HEK293 (cell line): Measurements from ENCODE around the gene NRSN2.

Experiments
- EGR2 ChIP-seq: fragments of 450-650 bp; formaldehyde crosslinking; IDR thresholded peaks from 2 replicates; pipeline ENCODE4 v1.5.1; 2016; ENCODE audit warnings: low read depth, missing biosample characterization, missing genetic modification characterization
- GLI2 ChIP-seq: fragments of 450-650 bp; formaldehyde crosslinking; IDR thresholded peaks from 2 replicates; pipeline ENCODE4; 2017; ENCODE audit warnings: missing biosample characterization, missing genetic modification characterization, low read depth, borderline replicate concordance
- HOXA7 ChIP-seq: sonication (generic); formaldehyde crosslinking; IDR thresholded peaks from 2 replicates; pipeline ENCODE4 v1.8.1; 2022; ENCODE audit warnings: missing genetic modification reagents, borderline replicate concordance
- HOXC10 ChIP-seq: sonication (generic); formaldehyde crosslinking; IDR thresholded peaks from 2 replicates; pipeline ENCODE4 v1.8.1; 2023; ENCODE audit warnings: mild to moderate bottlenecking, missing genetic modification reagents
- RBAK ChIP-seq: fragments of 450-650 bp; formaldehyde crosslinking; IDR thresholded peaks from 2 replicates; pipeline ENCODE4 v1.5.1; 2016; ENCODE audit warnings: missing biosample characterization, missing genetic modification characterization
- SP2 ChIP-seq: fragments of 450-650 bp; formaldehyde crosslinking; IDR thresholded peaks from 2 replicates; pipeline ENCODE4 v1.5.1; 2016; ENCODE audit warnings: missing biosample characterization, missing genetic modification characterization
- ZBTB17 ChIP-seq: fragments of 450-650 bp; formaldehyde crosslinking; IDR thresholded peaks from 2 replicates; pipeline ENCODE4 v1.5.1; 2016; ENCODE audit warnings: missing biosample characterization, missing genetic modification characterization
- ZBTB8A ChIP-seq: fragments of 450-650 bp; formaldehyde crosslinking; IDR thresholded peaks from 2 replicates; pipeline ENCODE4 v1.5.1; 2016; ENCODE audit warnings: missing biosample characterization, missing genetic modification characterization
- ZFHX2 ChIP-seq: fragments of 450-650 bp; formaldehyde crosslinking; conservative IDR thresholded peaks from 2 replicates; pipeline ENCODE4 v1.5.1; 2016; ENCODE audit warnings: missing biosample characterization, missing genetic modification characterization
- ZNF121 ChIP-seq: fragments of 450-650 bp; formaldehyde crosslinking; IDR thresholded peaks from 2 replicates; pipeline ENCODE4 v1.5.1; 2016; ENCODE audit warnings: missing biosample characterization, missing genetic modification characterization
- ZNF24 ChIP-seq: fragments of 450-650 bp; formaldehyde crosslinking; IDR thresholded peaks from 2 replicates; pipeline ENCODE4 v1.5.1; 2016; ENCODE audit warnings: missing biosample characterization, missing genetic modification characterization
- ZNF416 ChIP-seq: fragments of 450-650 bp; formaldehyde crosslinking; IDR thresholded peaks from 2 replicates; pipeline ENCODE4 v1.5.1; 2016; ENCODE audit warnings: missing biosample characterization, missing genetic modification characterization
- ZNF510 ChIP-seq: fragments of 450-650 bp; formaldehyde crosslinking; IDR thresholded peaks from 2 replicates; pipeline ENCODE4 v1.5.1; 2018; ENCODE audit warnings: mild to moderate bottlenecking, missing genetic modification characterization, missing biosample characterization; ENCODE audit not compliant: insufficient replicate concordance
- ZNF560 ChIP-seq: fragments of 450-650 bp; formaldehyde crosslinking; IDR thresholded peaks from 2 replicates; pipeline ENCODE4 v1.5.1; 2017; ENCODE audit warnings: missing biosample characterization, missing genetic modification characterization, borderline replicate concordance
- ZNF600 ChIP-seq: fragments of 450-650 bp; formaldehyde crosslinking; IDR thresholded peaks from 2 replicates; pipeline ENCODE4 v1.5.1; 2016; ENCODE audit warnings: missing biosample characterization, missing genetic modification characterization
- ZNF629 ChIP-seq: fragments of 450-650 bp; formaldehyde crosslinking; IDR thresholded peaks from 2 replicates; pipeline ENCODE4 v1.5.1; 2017; ENCODE audit warnings: missing biosample characterization, missing genetic modification characterization
- ZNF785 ChIP-seq: fragments of 450-650 bp; formaldehyde crosslinking; IDR thresholded peaks from 2 replicates; pipeline ENCODE4 v1.5.1; 2016; ENCODE audit warnings: missing biosample characterization, missing genetic modification characterization
- TF ChIP-seq, protein P1 (sequence below): fragments of 450-650 bp; formaldehyde crosslinking; IDR thresholded peaks from 2 replicates; pipeline ENCODE4 v1.5.1; 2016; ENCODE audit warnings: missing biosample characterization, missing genetic modification characterization
- TF ChIP-seq, protein P2 (sequence below): fragments of 450-650 bp; formaldehyde crosslinking; IDR thresholded peaks from 2 replicates; pipeline ENCODE4 v1.5.1; 2016; ENCODE audit warnings: missing biosample characterization, missing genetic modification characterization
- TF ChIP-seq, protein P3 (sequence below): fragments of 450-650 bp; formaldehyde crosslinking; IDR thresholded peaks from 2 replicates; pipeline ENCODE4 v1.5.1; 2016; ENCODE audit warnings: missing biosample characterization, missing genetic modification characterization
- TF ChIP-seq, protein P4 (sequence below): fragments of 450-650 bp; formaldehyde crosslinking; IDR thresholded peaks from 2 replicates; pipeline ENCODE4 v1.5.1; 2017; ENCODE audit warnings: missing biosample characterization, mild to moderate bottlenecking, missing genetic modification characterization, moderate library complexity
- TF ChIP-seq, protein P5 (sequence below): fragments of 450-650 bp; formaldehyde crosslinking; IDR thresholded peaks from 2 replicates; pipeline ENCODE4 v1.5.1; 2016; ENCODE audit warnings: missing biosample characterization, missing genetic modification characterization
- TF ChIP-seq, protein P6 (sequence below): fragments of 450-650 bp; formaldehyde crosslinking; IDR thresholded peaks from 2 replicates; pipeline ENCODE4 v1.5.1; 2016; ENCODE audit warnings: missing biosample characterization, missing genetic modification characterization
- TF ChIP-seq, protein P7 (sequence below): fragments of 450-650 bp; formaldehyde crosslinking; IDR thresholded peaks from 2 replicates; pipeline ENCODE4 v1.5.1; 2016; ENCODE audit warnings: missing biosample characterization, missing genetic modification characterization

NRSN2 gene

DNA sequence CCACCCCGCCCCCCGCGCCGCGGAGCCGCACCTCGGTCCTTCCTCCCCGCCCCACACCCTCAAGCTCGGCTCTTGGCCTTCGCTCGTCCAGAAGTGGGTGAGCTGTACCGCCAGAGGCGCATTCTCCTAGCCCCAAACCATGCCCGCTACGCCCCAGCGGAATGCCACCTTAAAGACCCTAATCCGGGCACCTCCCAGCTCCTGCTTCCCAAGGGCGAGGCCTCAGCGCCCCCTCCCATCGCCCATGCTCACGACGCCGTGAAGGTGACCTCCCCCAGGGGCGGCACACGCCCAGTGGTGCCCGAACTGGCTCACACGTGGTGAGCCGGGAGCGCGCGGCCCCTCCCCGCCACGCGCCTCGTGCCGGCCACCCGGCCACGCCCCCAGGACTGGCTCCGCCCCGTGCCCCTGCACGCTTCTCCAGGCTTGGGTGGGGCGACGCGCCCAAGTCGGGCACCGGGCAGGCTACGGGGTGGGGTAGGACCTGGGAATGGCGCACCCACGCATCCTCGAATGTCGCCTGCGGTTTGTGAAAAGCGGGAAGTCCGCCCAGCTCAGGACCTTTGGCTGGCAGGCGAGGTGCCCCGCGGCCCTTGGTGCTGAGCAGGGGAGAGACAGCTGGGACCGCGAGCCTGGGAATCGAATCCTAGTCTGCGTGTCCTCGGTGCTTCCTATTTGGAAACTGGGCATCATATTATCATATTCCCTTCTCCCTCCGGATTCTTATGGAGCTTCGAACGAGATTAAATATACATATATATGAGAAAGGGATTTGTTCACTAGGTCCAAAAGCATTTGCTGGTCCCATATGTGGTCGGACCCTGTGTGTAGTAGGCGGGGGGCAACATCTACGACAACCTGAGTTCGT, 22.5 kb upstream of the NRSN2 start (continued):
- TF ChIP-seq, protein P1, sequence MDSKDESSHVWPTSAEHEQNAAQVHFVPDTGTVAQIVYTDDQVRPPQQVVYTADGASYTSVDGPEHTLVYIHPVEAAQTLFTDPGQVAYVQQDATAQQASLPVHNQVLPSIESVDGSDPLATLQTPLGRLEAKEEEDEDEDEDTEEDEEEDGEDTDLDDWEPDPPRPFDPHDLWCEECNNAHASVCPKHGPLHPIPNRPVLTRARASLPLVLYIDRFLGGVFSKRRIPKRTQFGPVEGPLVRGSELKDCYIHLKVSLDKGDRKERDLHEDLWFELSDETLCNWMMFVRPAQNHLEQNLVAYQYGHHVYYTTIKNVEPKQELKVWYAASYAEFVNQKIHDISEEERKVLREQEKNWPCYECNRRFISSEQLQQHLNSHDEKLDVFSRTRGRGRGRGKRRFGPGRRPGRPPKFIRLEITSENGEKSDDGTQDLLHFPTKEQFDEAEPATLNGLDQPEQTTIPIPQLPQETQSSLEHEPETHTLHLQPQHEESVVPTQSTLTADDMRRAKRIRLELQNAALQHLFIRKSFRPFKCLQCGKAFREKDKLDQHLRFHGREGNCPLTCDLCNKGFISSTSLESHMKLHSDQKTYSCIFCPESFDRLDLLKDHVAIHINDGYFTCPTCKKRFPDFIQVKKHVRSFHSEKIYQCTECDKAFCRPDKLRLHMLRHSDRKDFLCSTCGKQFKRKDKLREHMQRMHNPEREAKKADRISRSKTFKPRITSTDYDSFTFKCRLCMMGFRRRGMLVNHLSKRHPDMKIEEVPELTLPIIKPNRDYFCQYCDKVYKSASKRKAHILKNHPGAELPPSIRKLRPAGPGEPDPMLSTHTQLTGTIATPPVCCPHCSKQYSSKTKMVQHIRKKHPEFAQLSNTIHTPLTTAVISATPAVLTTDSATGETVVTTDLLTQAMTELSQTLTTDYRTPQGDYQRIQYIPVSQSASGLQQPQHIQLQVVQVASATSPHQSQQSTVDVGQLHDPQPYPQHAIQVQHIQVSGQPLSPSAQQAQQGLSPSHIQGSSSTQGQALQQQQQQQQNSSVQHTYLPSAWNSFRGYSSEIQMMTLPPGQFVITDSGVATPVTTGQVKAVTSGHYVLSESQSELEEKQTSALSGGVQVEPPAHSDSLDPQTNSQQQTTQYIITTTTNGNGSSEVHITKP (tag by site-specific recombination) = peak; percentile 98
- TF ChIP-seq, protein P2, sequence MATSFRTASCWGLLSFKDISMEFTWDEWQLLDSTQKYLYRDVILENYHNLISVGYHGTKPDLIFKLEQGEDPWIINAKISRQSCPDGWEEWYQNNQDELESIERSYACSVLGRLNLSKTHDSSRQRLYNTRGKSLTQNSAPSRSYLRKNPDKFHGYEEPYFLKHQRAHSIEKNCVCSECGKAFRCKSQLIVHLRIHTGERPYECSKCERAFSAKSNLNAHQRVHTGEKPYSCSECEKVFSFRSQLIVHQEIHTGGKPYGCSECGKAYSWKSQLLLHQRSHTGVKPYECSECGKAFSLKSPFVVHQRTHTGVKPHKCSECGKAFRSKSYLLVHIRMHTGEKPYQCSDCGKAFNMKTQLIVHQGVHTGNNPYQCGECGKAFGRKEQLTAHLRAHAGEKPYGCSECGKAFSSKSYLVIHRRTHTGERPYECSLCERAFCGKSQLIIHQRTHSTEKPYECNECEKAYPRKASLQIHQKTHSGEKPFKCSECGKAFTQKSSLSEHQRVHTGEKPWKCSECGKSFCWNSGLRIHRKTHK (tag by site-specific recombination) = no peak
- TF ChIP-seq ZNF121 = no peak
- TF ChIP-seq ZNF416 (tag by site-specific recombination) = no peak
- TF ChIP-seq ZNF560 (tag by site-specific recombination) = no peak
- TF ChIP-seq, protein P3, sequence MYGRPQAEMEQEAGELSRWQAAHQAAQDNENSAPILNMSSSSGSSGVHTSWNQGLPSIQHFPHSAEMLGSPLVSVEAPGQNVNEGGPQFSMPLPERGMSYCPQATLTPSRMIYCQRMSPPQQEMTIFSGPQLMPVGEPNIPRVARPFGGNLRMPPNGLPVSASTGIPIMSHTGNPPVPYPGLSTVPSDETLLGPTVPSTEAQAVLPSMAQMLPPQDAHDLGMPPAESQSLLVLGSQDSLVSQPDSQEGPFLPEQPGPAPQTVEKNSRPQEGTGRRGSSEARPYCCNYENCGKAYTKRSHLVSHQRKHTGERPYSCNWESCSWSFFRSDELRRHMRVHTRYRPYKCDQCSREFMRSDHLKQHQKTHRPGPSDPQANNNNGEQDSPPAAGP = peak; percentile 98
- TF ChIP-seq, protein P4, sequence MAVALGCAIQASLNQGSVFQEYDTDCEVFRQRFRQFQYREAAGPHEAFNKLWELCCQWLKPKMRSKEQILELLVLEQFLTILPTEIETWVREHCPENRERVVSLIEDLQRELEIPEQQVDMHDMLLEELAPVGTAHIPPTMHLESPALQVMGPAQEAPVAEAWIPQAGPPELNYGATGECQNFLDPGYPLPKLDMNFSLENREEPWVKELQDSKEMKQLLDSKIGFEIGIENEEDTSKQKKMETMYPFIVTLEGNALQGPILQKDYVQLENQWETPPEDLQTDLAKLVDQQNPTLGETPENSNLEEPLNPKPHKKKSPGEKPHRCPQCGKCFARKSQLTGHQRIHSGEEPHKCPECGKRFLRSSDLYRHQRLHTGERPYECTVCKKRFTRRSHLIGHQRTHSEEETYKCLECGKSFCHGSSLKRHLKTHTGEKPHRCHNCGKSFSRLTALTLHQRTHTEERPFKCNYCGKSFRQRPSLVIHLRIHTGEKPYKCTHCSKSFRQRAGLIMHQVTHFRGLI = peak; percentile 73; the same call in 1 of the 2 replicates
- no peak for TF ChIP-seq HOXA7 (CRISPR knock-in tag)
- peak; percentile 82 for TF ChIP-seq ZBTB17
- TF ChIP-seq RBAK (tag by site-specific recombination) = no peak
- peak; percentile 46; the same call in 1 of the 2 replicates for TF ChIP-seq ZNF785
- TF ChIP-seq, protein P5, sequence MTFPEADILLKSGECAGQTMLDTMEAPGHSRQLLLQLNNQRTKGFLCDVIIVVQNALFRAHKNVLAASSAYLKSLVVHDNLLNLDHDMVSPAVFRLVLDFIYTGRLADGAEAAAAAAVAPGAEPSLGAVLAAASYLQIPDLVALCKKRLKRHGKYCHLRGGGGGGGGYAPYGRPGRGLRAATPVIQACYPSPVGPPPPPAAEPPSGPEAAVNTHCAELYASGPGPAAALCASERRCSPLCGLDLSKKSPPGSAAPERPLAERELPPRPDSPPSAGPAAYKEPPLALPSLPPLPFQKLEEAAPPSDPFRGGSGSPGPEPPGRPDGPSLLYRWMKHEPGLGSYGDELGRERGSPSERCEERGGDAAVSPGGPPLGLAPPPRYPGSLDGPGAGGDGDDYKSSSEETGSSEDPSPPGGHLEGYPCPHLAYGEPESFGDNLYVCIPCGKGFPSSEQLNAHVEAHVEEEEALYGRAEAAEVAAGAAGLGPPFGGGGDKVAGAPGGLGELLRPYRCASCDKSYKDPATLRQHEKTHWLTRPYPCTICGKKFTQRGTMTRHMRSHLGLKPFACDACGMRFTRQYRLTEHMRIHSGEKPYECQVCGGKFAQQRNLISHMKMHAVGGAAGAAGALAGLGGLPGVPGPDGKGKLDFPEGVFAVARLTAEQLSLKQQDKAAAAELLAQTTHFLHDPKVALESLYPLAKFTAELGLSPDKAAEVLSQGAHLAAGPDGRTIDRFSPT (tag by site-specific recombination) = peak; percentile 99
- TF ChIP-seq ZNF24 = peak; percentile 51; the same call in 1 of the 2 replicates
- no peak for TF ChIP-seq ZNF510 (tag by site-specific recombination)
- peak; percentile 55; the same call in 1 of the 2 replicates for TF ChIP-seq ZNF600
- peak; percentile 92 for TF ChIP-seq EGR2 (tag by site-specific recombination)
- TF ChIP-seq, protein P6, sequence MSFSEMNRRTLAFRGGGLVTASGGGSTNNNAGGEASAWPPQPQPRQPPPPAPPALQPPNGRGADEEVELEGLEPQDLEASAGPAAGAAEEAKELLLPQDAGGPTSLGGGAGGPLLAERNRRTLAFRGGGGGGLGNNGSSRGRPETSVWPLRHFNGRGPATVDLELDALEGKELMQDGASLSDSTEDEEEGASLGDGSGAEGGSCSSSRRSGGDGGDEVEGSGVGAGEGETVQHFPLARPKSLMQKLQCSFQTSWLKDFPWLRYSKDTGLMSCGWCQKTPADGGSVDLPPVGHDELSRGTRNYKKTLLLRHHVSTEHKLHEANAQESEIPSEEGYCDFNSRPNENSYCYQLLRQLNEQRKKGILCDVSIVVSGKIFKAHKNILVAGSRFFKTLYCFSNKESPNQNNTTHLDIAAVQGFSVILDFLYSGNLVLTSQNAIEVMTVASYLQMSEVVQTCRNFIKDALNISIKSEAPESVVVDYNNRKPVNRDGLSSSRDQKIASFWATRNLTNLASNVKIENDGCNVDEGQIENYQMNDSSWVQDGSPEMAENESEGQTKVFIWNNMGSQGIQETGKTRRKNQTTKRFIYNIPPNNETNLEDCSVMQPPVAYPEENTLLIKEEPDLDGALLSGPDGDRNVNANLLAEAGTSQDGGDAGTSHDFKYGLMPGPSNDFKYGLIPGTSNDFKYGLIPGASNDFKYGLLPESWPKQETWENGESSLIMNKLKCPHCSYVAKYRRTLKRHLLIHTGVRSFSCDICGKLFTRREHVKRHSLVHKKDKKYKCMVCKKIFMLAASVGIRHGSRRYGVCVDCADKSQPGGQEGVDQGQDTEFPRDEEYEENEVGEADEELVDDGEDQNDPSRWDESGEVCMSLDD = peak; percentile 54; the same call in 1 of the 2 replicates
- peak; percentile 38 for TF ChIP-seq ZNF629 (tag by site-specific recombination)
- no peak for TF ChIP-seq GLI2 (tag by site-specific recombination)
- TF ChIP-seq SP2 = peak; percentile 83
- TF ChIP-seq, protein P7, sequence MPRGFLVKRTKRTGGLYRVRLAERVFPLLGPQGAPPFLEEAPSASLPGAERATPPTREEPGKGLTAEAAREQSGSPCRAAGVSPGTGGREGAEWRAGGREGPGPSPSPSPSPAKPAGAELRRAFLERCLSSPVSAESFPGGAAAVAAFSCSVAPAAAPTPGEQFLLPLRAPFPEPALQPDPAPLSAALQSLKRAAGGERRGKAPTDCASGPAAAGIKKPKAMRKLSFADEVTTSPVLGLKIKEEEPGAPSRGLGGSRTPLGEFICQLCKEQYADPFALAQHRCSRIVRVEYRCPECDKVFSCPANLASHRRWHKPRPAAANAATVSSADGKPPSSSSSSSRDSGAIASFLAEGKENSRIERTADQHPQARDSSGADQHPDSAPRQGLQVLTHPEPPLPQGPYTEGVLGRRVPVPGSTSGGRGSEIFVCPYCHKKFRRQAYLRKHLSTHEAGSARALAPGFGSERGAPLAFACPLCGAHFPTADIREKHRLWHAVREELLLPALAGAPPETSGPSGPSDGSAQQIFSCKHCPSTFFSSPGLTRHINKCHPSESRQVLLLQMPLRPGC = peak; percentile 73
- no peak for TF ChIP-seq HOXC10 (CRISPR knock-in tag)
- peak; percentile 100 for TF ChIP-seq ZBTB8A (tag by site-specific recombination)
- peak; percentile 96 for TF ChIP-seq ZFHX2 (tag by site-specific recombination)
